Thyroid gland (tissue), 4 donors: ENCODE results near the gene PPM1G.

Source experiments
- CTCF ChIP-seq, 6 experiments: fragments of 200-600 bp in 3 of 6; fragments of 450-650 bp in 3 of 6; sonication (generic) in 3 of 6; IDR thresholded peaks; one replicate each; pipeline ENCODE4 v1.5.1; 2016 to 2019; ENCODE audit warnings: antibody characterized with exemption in 6 of 6, mild to moderate bottlenecking in 2 of 6, inconsistent platforms in 1 of 6, moderate library complexity in 1 of 6
- POLR2A ChIP-seq, 2 donors: fragments of 450-650 bp; IDR thresholded peaks; one replicate each; pipeline ENCODE4 v1.6.1; 2017; ENCODE audit warnings: antibody characterized with exemption in 2 of 2, mild to moderate bottlenecking in 2 of 2, moderate library complexity in 1 of 2

- TF ChIP-seq CTCF (IDR thresholded peaks at IDR 0.05): peak; percentile 31 to 60 (median 44)
- no peak for TF ChIP-seq POLR2A (IDR thresholded peaks at IDR 0.05)
These were observed 1.4 kb downstream of the PPM1G start for GRCh38 chr2:27407798-27408491.
